C4-2B (cell line): ENCODE measurements around the gene CCER1.

Experiments
- H3K27ac ChIP-seq: fragments of 450-650 bp; 2 replicates; pipeline ENCODE4 v1.5.1; 2017
- ZFX ChIP-seq: fragments of 450-650 bp; IDR thresholded peaks from 2 replicates; pipeline ENCODE4 v1.6.1; 2017
- TF ChIP-seq, protein P1 (sequence below): fragments of 450-650 bp; conservative IDR thresholded peaks from 2 replicates; pipeline ENCODE4 v1.5.1; 2017; ENCODE audit warnings: mild to moderate bottlenecking

The CCER1 gene

DNA sequence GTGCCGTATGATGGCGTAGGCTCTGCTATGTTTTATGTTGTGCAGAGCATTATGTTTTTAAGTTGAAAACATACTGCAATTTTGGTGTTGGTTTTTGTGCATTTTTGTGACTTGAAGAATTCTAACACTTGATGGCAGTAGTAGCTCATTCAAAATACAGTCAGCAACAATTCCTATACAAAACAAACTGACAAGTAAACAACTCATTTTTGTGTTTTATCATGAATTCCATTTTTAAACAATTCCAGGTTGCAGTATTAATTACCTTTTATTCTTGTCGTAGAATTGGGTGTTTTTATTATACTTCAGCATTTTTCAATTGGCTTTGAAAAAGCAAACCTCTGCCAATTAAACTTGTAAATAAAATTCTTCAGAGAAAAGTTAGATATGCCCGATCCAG lies 4.1 kb upstream of the CCER1 start:
- TF ChIP-seq, protein P1, sequence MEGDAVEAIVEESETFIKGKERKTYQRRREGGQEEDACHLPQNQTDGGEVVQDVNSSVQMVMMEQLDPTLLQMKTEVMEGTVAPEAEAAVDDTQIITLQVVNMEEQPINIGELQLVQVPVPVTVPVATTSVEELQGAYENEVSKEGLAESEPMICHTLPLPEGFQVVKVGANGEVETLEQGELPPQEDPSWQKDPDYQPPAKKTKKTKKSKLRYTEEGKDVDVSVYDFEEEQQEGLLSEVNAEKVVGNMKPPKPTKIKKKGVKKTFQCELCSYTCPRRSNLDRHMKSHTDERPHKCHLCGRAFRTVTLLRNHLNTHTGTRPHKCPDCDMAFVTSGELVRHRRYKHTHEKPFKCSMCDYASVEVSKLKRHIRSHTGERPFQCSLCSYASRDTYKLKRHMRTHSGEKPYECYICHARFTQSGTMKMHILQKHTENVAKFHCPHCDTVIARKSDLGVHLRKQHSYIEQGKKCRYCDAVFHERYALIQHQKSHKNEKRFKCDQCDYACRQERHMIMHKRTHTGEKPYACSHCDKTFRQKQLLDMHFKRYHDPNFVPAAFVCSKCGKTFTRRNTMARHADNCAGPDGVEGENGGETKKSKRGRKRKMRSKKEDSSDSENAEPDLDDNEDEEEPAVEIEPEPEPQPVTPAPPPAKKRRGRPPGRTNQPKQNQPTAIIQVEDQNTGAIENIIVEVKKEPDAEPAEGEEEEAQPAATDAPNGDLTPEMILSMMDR = no peak
- TF ChIP-seq ZFX = no peak
- H3K27ac ChIP-seq = no peak overlapping the region

GRCh38 chr12:90958347-90958746 lies 3.4 kb upstream of the CCER1 start:
- no peak overlapping the region for H3K27ac ChIP-seq

GRCh38 chr12:90954428-90954827 lies 548 bp downstream of the CCER1 start:
- no peak for TF ChIP-seq ZFX
- TF ChIP-seq, protein P1 = no peak
- H3K27ac ChIP-seq = no peak overlapping the region

More at GRCh38 chr12:90958347-90958746, 3.4 kb upstream of the CCER1 start:
- TF ChIP-seq ZFX = no peak
- TF ChIP-seq, protein P1 = no peak

DNA sequence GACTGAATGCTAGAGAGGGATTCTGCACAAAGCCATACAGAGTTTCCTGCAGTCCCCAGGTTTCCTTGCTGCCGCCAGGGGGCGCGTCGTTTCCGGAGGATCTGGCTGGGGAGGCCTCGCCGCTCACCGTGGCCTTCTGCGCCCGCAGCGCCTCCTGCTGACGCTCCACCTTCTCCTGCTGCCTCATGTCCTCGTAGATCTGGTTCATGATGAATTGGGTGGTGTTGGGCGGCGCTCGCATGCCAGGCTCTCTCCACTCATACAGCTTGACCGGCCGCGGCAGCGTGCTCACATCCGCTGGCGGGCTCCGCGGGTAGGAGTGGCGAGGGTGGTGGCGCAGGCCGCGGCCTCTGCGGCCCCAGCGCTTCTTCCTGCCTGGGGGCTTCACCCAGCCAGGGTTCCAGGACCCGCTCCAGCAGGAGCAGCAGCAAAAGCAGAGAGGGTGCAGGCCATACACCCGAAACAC lies 987 bp downstream of the CCER1 start:
- TF ChIP-seq ZFX = no peak
- TF ChIP-seq, protein P1 = peak; percentile 37
- H3K27ac ChIP-seq = no peak overlapping the region

- no peak for TF ChIP-seq ZFX
- H3K27ac ChIP-seq = no peak overlapping the region
These were observed 3.4 kb downstream of the CCER1 start for GRCh38 chr12:90951432-90952105.

DNA sequence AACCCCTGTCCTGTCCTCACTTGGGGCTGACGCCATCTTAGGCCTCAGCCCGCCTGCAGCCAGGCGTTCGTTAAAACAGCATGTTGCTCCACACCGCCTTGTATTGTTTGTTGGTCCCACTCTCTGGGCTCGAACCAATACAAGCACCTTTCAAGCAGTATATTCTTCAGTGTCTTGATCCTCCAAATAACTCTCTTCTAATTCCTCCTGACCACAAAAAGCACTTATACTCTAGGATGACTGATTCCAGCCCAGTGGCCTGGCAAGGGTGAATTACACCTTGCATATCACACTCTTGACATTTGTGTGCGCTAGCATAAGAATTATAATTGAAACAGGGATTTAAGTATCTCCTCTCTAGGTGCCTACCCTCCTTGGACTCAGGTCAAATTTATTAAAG lies 7.1 kb downstream of the CCER1 start:
- no peak overlapping the region for H3K27ac ChIP-seq
- TF ChIP-seq, protein P1 = no peak
- TF ChIP-seq ZFX = no peak

DNA sequence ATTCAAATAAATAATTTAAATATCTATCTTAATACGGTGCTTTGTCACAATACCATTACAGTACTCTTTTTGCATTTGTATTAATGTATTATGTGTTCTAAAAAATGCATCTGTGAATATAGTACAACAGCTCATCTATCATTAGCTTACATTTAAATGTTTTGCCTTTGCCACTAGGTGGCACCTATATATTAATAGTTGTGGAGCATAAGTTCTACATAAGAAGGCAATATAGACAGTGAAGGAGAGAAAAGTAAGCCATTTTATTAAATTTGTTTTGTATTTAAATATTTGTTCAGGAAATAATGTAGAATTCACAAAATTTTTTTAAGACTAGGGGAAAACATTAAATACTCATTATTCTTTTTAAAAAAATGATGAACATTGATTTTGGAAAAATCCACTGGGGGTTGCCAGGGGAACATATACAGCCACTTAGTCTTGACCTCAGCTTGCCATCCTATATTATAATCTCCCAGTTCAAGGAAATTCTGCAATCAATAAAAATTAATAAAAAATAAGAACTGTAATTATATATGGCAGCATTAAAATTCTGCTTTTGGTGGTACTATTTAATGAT lies 9.8 kb downstream of the CCER1 start:
- no peak overlapping the region for H3K27ac ChIP-seq
- TF ChIP-seq, protein P1 = peak; percentile 79
- no peak for TF ChIP-seq ZFX
